ENCODE measurements around the gene SERP1. TPM values are rescaled to one million over a fixed set of nuclear protein-coding genes. Genes with fewer than 3 reads are reported as not detected.
"Not testable (repeated sequence)": the region's sequence is repeated elsewhere in the genome, so short reads cannot be mapped to it uniquely, and the experiment has no call there.

The SERP1 gene
- polyA plus RNA-seq, 3 donors: 82.4 to 281 (median 129) TPM

GRCh38 chr3:150500960-150501359 lies 45.3 kb downstream of the SERP1 start:
- 95 to 100% (median 98%) methylated on average over 1 of the region's 1 CpG for WGBS, 3 donors
- not testable (repeated sequence) for H3K27ac ChIP-seq (ENCODE audit: low read depth, low read length)

DNA sequence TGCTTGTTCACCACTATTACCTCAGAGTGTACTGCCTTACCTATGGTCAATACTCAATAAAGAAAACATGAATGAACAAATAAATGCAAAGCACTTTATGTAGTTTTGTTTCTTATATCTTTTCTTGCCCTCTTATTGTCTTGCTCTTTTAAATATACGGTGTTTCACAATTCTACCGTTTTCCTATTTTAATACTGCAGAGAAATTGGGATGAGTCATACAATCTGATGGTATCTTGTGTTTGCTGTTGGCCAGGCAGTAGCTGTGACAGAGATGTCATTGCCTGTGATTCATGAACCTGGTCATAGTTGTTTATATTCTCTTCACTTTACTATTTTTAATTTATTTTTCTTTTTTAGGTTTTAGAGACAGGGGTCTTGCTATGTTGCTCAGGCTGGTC lies 48.3 kb downstream of the SERP1 start:
- WGBS, 3 donors: 49 to 72% (median 62%) methylated on average over 2 of the region's 2 CpGs
- no peak overlapping the region for H3K27ac ChIP-seq (ENCODE audit: low read depth, low read length)

GRCh38 chr3:150495563-150496168 lies 50.6 kb downstream of the SERP1 start:
- 0 to 8% (median 3%) methylated on average over 2 of the region's 2 CpGs for WGBS, 3 donors

GRCh38 chr3:150495149-150495548 lies 51.1 kb downstream of the SERP1 start:
- WGBS, 3 donors: 50 to 84% (median 79%) methylated on average over 1 of the region's 1 CpG
- no peak overlapping the region for H3K27ac ChIP-seq (ENCODE audit: low read depth, low read length)

More at GRCh38 chr3:150495563-150496168, 50.6 kb downstream of the SERP1 start:
- H3K27ac ChIP-seq (ENCODE audit: low read depth, low read length): no peak overlapping the region

DNA sequence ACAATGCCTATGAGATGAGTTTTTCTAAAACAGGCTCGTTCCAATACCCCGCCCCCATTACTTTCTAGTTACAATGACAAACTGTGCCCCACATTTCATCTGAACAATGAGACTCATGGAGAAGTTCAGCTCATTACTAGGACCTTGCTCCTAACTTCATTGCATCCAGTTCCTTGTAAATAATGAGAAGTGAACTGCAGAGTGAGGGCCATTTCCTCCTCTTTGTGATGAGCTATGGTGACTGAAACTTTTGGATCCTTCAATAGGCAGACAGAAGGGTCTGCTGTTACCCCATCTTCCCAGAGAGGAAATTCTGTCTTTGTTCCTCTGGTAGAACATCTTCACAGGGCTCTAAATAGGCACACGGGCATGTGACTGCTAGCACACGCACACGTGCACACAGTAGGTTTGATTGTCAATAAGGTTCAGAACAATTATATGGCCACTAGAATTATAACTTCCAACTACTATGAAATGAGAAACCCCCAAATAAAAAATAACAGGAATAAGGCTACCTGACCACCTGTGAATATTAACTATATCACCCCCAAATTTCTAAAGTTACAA lies 51.8 kb downstream of the SERP1 start:
- H3K27ac ChIP-seq (ENCODE audit: low read depth, low read length): no peak overlapping the region
- WGBS, 3 donors: 87 to 91% (median 90%) methylated on average over 5 of the region's 5 CpGs

Other genes starting within 250 kb of the SERP1 start
- gene TSC22D2, start 138.2 kb downstream of the SERP1 start, polyA plus RNA-seq: 10 to 100 TPM in 2 of 3 donors, 1 to 10 TPM in 1; 3.1 to 17.2 (median 16.8) TPM
- 10 to 100 TPM; 66.7 to 85.1 (median 77.2) TPM for gene EIF2A, start 291 bp upstream of the SERP1 start, polyA plus RNA-seq
- 10 to 100 TPM; 46.2 to 90.4 (median 57.5) TPM for gene SELENOT, start 56.8 kb upstream of the SERP1 start, polyA plus RNA-seq
- not detected for gene ERICH6, start 157.4 kb upstream of the SERP1 start, polyA plus RNA-seq
- gene SIAH2, start 216.7 kb upstream of the SERP1 start, polyA plus RNA-seq: 10 to 100 TPM; 11.2 to 26.2 (median 12.0) TPM

Data from adipose tissue (tissue), 3 donors.